Stimulated activated CD4-positive, alpha-beta T cell treated with anti-CD3 and anti-CD28 coated beads, Interleukin-15, amount 100 ng/mL, for 1 hour (primary cell): ENCODE measurements around the gene FNDC3B.

Experiments
- DNase-seq, 2 donors: peaks; one replicate each; pipeline ENCODE4 v3.0.0-alpha.2; 2020; ENCODE audit warnings: low read depth in 1 of 2, low spot score in 1 of 2

The FNDC3B gene

GRCh38 chr3:172163320-172163719, 123.9 kb downstream of the FNDC3B start:
- no peak for DNase-seq

- no peak for DNase-seq
Measured at GRCh38 chr3:172164620-172165362, 125.4 kb downstream of the FNDC3B start.

- DNase-seq = no peak
Measured at GRCh38 chr3:172166261-172166660, 126.9 kb downstream of the FNDC3B start.

- DNase-seq = no peak
Measured at GRCh38 chr3:172166890-172167289, 127.5 kb downstream of the FNDC3B start.

- no peak for DNase-seq
Measured at GRCh38 chr3:172167892-172168648, 128.7 kb downstream of the FNDC3B start.

GRCh38 chr3:172170073-172170709, 130.8 kb downstream of the FNDC3B start:
- DNase-seq = no peak

- DNase-seq = no peak
Measured at GRCh38 chr3:172170841-172171240, 131.5 kb downstream of the FNDC3B start.

GRCh38 chr3:172171396-172172075, 132.2 kb downstream of the FNDC3B start:
- no peak for DNase-seq

GRCh38 chr3:172173316-172174254, 134.2 kb downstream of the FNDC3B start:
- no peak for DNase-seq

GRCh38 chr3:172174513-172175253, 135.3 kb downstream of the FNDC3B start:
- DNase-seq = no peak

- DNase-seq = no peak
Measured at GRCh38 chr3:172175254-172175599, 135.8 kb downstream of the FNDC3B start.

GRCh38 chr3:172176061-172176770, 136.8 kb downstream of the FNDC3B start:
- DNase-seq = no peak

GRCh38 chr3:172177046-172177445, 137.7 kb downstream of the FNDC3B start:
- DNase-seq = no peak

- no peak for DNase-seq
Measured at GRCh38 chr3:172177803-172178316, 138.5 kb downstream of the FNDC3B start.

- no peak for DNase-seq
Measured at GRCh38 chr3:172179680-172180399, 140.5 kb downstream of the FNDC3B start.

GRCh38 chr3:172180473-172180872, 141.1 kb downstream of the FNDC3B start:
- no peak for DNase-seq

- no peak for DNase-seq
Measured at GRCh38 chr3:172181932-172182586, 142.7 kb downstream of the FNDC3B start.

GRCh38 chr3:172182797-172183196, 143.4 kb downstream of the FNDC3B start:
- no peak for DNase-seq
